Measurements from ENCODE around the gene ROR2. TPM values are rescaled to one million over a fixed set of nuclear protein-coding genes. Genes with fewer than 3 reads are reported as not detected.

ROR2 gene
- total RNA-seq, 6 experiments from 2014 or later, result 0.09 TPM; not detected in 5

DNA sequence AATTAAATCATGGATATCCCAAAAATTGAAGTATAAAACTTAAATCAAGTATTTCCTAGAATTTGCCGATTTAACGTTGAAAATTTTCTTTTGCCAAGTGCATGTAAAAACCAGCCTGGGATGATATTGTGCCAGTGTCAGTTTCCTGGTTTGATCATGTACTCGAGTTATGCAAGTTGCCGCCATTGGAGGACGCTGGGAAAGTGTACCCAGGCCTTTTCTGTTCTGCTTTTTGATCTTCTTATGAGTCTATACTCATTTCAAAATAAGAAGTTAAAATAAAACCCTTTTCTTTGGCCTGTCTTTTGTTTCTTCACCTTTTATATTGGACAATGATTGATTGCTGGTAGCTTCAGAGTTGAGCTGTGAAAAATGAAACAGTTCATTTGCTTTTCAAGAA is 433.3 kb downstream of the ROR2 start:
- peaks cover 16% of the 10 kb centered on the region for H3K36me3 Mint-ChIP-seq (ENCODE audit: low read depth)
- H3K4me3 Mint-ChIP-seq, result no peak overlapping the region
- peaks cover 12% of the 10 kb centered on the region for H3K9me3 Mint-ChIP-seq
- no peak overlapping the region for H3K27ac Mint-ChIP-seq
- no peak for DNase-seq
- TF ChIP-seq, protein P1, sequence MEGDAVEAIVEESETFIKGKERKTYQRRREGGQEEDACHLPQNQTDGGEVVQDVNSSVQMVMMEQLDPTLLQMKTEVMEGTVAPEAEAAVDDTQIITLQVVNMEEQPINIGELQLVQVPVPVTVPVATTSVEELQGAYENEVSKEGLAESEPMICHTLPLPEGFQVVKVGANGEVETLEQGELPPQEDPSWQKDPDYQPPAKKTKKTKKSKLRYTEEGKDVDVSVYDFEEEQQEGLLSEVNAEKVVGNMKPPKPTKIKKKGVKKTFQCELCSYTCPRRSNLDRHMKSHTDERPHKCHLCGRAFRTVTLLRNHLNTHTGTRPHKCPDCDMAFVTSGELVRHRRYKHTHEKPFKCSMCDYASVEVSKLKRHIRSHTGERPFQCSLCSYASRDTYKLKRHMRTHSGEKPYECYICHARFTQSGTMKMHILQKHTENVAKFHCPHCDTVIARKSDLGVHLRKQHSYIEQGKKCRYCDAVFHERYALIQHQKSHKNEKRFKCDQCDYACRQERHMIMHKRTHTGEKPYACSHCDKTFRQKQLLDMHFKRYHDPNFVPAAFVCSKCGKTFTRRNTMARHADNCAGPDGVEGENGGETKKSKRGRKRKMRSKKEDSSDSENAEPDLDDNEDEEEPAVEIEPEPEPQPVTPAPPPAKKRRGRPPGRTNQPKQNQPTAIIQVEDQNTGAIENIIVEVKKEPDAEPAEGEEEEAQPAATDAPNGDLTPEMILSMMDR (IDR thresholded peaks at IDR 0.05), result no peak
- peaks cover 1% of the 10 kb centered on the region for H3K27me3 Mint-ChIP-seq (ENCODE audit: insufficient read depth)
- peaks cover 32% of the 10 kb centered on the region for H3K4me1 Mint-ChIP-seq (ENCODE audit: low read depth)

DNA sequence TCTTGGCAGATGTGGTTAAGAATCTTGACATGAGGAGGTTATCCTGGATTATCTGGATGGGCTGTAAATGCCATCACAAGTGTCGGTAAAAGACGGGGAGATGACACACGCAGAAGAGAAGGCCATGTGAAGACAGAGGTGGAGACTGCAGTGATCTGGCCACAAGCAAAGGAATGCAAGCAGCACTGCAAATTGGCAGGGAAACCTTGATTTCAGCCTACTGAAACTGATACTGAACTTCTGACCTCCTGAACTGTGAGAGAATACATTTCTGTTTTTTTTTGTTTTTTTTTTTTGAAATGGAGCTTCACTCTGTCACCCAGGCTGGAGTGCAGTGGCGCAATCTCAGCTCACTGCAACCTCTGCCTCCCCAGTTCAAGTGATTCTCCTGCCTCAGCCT is 433.9 kb downstream of the ROR2 start:
- Mint-ChIP-seq H3K27me3 (ENCODE audit: insufficient read depth) (peaks cover 4% of the 10 kb centered on the region), H3K27ac (no peak overlapping the region; the same call in 1 of the 2 replicates), H3K4me3 (no peak overlapping the region), H3K4me1 (ENCODE audit: low read depth) (peaks cover 32% of the 10 kb centered on the region), H3K36me3 (ENCODE audit: low read depth) (peaks cover 16% of the 10 kb centered on the region), H3K9me3 (peaks cover 12% of the 10 kb centered on the region)
- TF ChIP-seq, protein P1 (IDR thresholded peaks at IDR 0.05), result no peak
- DNase-seq, result no peak

DNA sequence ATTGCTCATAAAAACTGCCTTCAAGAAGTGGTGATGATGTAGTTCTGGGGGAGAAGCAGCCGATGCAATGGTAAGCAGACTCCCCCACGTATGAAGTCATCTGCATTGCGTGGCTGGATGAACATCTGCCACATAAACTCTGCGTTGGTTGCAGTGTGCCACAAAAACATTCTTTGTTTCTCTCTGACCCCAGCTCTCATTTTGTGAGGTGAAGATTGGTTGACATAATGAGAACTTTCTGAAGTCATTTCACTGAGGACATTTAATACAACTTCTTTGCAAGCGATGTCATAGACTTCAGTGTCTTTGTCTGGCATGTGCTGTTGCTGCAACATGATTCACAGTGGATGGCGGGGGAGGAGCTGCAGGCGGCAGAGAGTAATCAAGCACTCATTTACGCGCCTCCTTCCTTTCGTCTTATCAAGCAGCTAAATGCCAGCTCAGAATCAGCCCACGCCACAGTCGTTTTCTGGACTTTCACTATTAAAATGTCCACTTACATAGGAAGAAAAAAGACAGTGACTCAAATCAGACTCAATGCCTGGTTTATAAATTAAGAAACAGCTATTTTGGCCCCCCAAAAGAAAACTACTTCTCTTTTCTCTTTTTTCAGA is 434.8 kb downstream of the ROR2 start:
- Mint-ChIP-seq H3K36me3 (ENCODE audit: low read depth) (peaks cover 16% of the 10 kb centered on the region), H3K27me3 (ENCODE audit: insufficient read depth) (peaks cover 4% of the 10 kb centered on the region), H3K9me3 (peaks cover 12% of the 10 kb centered on the region), H3K4me3 (peak overlapping the region; percentile 90), H3K27ac (peak overlapping the region; percentile 93), H3K4me1 (ENCODE audit: low read depth) (peaks cover 28% of the 10 kb centered on the region)
- TF ChIP-seq, protein P1 (IDR thresholded peaks at IDR 0.05), result no peak
- DNase-seq, result peak; percentile 73

Small RNA genes within 50 kb of the gene (microRNA-seq; reads per million reads assigned to microRNA genes)
- gene MIR3910-1 (not detected), gene MIR3910-2 (not detected)

Other genes with a start within 250 kb of the ROR2 start
- gene SPTLC1, start 165.2 kb upstream of the ROR2 start, total RNA-seq (2021; fragmentation: NEBNext Ultra II Directional; extraction: Animal tissue kit (Norgen Biotek cat#: 25700)), result 10 to 100 TPM; 56.2 to 67.2 (median 63.5) TPM

Data from HFFc6 (cell line).